ENCODE measurements around the gene CDK4.
"Not testable (repeated sequence)": the region's sequence is repeated elsewhere in the genome, so short reads cannot be mapped to it uniquely, and the experiment has no call there.

Gene CDK4

DNA sequence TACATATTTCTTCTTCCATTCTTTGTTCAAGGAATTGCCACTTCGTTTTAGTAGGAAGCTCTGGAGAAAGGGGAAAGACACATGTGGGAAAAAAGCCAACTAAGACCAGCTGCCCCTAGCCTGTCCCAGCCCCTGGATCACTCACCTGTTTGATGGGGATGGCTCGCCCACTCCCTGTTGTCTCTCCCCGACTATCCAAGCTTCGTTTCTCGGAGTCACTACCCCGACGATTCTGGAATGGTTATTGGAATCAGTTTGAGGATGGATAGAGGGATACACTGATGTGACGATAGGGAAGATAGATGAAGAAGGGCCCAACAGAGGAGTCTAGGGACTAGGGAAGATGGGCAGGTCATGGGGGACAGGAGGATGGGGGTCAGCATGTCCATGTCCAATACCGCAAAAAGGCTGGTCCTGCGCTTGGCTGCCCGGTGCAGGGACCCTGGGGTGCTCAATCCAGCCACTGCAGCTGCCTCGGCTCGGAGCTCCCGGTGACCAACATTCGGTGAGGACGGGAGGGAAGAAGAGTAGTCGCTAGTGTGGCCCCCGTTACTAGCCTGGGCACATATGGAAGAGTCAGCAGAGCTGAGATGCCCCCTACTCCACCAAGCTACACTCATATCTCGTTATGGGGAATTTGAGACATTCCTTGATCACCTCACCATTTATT, 20.6 kb downstream of the CDK4 start:
- no peak for ATAC-seq
- Mint-ChIP-seq H3K27ac (no peak overlapping the region), H3K36me3 (peaks cover 69% of the 10 kb centered on the region), H3K9me3 (no peaks in the 10 kb centered on the region), H3K4me3 (no peak overlapping the region), H3K4me1 (peaks cover 2% of the 10 kb centered on the region), H3K27me3 (no peaks in the 10 kb centered on the region)

DNA sequence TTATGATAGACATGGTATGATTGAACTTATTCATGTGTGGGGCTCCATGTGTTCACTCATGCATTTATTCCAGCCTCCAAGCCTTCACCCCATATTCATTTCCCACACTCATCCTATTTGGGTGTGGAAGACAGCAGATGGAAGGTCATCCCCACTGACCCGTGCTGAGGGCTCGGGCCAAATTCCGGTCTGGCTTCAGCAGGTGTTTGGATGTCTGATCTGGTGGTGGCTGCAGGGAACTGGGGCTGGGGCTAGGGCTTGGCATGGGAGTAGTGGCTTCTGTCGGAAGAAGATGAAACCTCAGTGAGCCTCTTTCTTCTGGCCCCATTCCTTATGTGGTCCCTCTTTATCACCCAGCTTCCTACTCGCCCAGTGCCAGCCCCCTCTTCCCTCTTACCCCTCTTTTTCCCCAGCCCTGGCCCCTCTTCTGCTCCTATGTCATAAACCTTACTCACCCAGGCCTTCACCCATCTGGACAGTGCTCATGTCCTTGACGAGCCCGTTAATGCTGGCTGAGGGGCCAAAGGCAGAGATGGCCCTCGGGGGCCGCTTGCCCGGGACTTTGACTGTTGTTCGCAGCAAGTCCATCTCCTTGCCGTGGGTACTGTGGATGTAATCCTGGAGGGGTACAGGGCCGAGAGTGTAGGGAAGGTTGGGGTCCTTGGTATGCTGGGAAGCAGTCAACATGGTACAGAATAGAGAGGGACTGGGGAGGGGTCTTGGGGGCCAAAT, 21.6 kb downstream of the CDK4 start:
- H3K4me1 Mint-ChIP-seq = peaks cover 8% of the 10 kb centered on the region
- no peak overlapping the region for H3K27ac Mint-ChIP-seq
- H3K4me3 Mint-ChIP-seq = no peak overlapping the region
- H3K9me3 Mint-ChIP-seq = no peaks in the 10 kb centered on the region
- ATAC-seq = no peak
- H3K36me3 Mint-ChIP-seq = peaks cover 75% of the 10 kb centered on the region
- no peaks in the 10 kb centered on the region for H3K27me3 Mint-ChIP-seq

DNA sequence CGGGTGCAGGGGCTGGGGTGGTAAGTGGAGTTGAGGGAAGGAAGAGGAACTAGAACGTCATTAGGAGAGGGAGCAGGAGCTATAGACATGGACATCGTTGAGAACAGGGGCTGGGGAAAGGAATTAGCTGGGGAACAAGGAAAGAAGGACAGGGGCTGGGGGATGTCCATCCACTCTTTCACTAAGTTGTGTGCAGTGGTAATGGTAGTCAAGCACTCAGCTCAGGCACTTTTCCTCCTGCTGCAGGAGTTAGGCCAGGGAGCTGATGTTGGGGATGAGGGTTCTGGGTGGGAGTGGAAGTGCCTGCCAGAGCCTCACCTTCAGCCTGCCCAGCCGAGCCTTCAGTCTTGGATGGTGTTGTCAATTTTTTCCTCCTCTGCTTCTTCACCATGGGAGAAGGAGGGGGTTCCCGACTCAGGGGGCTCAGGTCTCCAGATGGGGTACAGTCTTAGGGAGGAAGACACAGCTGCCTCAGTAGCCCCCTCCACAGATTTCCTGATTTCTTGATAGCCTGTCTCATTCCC, 22.7 kb downstream of the CDK4 start:
- no peak overlapping the region for H3K27ac Mint-ChIP-seq

DNA sequence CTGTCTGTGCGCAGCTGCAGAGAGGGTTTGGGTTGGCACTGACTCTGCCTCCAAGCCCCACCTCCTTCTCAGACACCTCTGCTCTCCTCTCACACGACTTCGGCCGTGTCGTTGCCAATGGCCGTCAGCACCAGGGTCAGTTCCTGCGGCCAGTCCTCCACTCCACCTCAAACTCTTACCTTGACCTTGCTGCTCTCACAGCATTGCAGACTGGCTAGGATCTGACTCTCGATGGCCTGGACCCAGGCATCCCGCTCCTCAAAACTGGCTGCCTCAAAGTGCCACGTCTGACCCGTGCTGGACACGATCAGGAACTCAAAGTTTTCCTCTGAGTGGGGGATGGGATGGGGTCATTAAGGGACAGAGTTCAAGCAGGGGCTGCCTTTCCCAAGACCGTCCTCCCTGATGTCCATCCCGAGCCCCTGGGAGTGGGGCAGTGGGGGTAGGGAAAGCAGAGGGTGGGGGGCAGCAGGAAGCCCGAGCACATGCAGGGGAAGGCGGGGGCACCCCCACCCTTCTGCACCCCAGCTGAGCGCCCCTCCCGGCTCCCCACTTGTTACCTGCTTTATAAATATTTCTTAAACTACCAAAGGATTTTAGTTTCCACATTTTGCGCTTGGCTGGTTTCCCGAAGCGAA, 24.2 kb downstream of the CDK4 start:
- Mint-ChIP-seq H3K4me3 (no peak overlapping the region), H3K9me3 (no peaks in the 10 kb centered on the region), H3K27me3 (no peaks in the 10 kb centered on the region), H3K27ac (no peak overlapping the region), H3K36me3 (peaks cover 57% of the 10 kb centered on the region), H3K4me1 (peaks cover 26% of the 10 kb centered on the region)
- ATAC-seq = no peak

More for the DNA sequence above, 22.7 kb downstream of the CDK4 start:
- Mint-ChIP-seq H3K36me3 (peaks cover 70% of the 10 kb centered on the region), H3K9me3 (no peaks in the 10 kb centered on the region), H3K4me3 (no peak overlapping the region), H3K27me3 (no peaks in the 10 kb centered on the region), H3K4me1 (peaks cover 19% of the 10 kb centered on the region)
- ATAC-seq = no peak

DNA sequence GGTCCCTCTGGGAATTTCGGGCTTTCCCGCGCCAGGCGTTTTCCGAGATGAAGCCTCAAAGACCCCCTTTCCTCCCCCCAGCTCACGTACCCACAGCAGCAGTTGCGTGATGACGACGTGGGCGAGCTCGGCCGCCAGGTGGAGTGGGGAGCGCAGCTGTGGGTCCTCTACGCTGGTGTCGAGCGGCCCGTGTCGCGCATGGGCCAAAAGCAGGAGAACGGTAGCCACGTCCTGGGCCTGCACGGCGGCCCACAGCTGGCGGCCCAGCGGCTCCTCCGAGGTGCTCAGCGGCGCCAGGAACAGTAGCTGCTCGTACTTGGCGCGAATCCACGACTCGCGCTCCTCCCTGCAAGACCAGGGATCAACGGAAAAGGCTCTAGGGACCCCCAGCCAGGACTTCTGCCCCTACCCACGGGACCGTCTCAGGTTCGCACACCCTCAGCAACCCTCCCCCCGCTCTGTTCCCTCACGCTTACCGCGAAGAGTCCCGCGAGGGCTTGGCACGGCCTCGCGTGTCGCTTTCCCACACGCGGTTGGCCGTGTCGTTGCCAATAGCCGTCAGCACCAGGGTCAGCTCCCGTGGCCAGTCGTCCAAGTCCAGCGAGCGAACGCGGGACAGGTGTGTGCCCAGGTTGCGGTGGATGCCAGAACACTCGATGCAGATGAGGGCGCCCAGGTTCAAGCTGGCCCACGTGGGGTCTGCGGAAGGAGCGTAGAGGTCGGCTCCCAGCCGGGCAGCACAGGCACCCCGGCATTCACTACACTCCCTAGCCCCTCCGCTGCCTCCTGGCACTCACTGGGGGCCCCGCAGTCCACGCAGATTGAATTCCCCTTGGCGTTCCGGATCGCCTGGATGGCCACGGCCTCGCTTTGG, 25.0 kb downstream of the CDK4 start:
- Mint-ChIP-seq H3K9me3 (no peaks in the 10 kb centered on the region), H3K27ac (no peak overlapping the region), H3K4me1 (peaks cover 26% of the 10 kb centered on the region), H3K4me3 (no peak overlapping the region), H3K27me3 (no peaks in the 10 kb centered on the region), H3K36me3 (peaks cover 51% of the 10 kb centered on the region)
- ATAC-seq = no peak

DNA sequence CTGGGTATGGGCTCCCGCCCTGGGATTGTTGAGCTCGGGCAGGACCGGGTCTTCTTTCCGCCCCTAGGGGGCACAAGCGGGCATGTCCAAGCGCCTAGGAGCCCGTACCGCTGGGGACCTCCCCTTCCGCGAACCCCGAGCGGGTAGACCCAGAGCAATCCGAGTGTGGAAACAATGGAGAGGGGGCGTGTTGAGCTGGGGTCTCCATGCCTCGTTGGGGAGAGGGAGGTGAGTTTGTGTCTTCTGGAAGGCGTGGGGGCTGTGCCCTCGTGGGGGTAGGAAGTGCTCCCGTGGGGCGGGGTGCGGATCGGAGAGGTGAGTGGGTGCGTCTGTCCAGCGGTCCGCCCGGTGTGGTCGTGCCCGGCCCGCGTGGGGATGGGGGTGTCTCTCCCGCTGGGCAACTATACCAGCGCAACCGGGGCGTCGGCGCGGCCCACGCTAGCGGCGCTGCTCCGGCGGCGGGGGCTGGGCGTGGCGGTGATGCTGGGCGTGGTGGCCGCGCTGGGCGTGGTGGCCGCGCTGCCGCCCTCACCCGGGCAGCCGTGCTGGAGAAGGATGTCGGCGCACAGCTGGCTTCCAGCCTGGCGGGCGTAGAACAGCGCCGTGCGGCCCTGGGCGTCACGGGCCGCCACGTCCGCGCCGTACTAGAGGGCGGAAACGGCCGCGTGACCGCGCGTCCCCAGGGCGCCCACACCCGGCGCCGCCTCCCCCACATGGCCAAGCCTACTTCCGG, 25.8 kb downstream of the CDK4 start:
- Mint-ChIP-seq H3K9me3 (no peaks in the 10 kb centered on the region), H3K27ac (peak overlapping the region; percentile 69), H3K36me3 (peaks cover 50% of the 10 kb centered on the region), H3K27me3 (no peaks in the 10 kb centered on the region), H3K4me1 (peaks cover 26% of the 10 kb centered on the region), H3K4me3 (peak overlapping the region; percentile 75)
- ATAC-seq = peak; percentile 72

DNA sequence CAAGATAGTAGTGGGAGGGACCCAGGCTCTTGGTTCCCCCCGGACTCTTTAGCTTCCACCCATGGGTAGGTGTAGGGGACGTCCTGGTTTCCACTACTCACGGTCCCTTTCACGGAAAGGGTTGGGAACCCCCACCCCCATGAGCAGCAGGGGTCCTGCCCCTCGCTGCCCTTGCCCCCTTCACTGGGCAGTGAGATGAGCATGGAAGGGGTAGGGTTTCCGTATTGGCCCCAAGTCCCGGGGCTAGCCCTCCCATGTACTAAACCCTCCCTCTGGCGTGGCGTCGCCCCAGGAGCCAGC, 26.3 kb downstream of the CDK4 start:
- Mint-ChIP-seq H3K27ac (peak overlapping the region; percentile 69), H3K9me3 (no peaks in the 10 kb centered on the region), H3K4me1 (peaks cover 26% of the 10 kb centered on the region), H3K4me3 (peak overlapping the region; percentile 75), H3K36me3 (peaks cover 50% of the 10 kb centered on the region), H3K27me3 (no peaks in the 10 kb centered on the region)
- ATAC-seq = no peak

DNA sequence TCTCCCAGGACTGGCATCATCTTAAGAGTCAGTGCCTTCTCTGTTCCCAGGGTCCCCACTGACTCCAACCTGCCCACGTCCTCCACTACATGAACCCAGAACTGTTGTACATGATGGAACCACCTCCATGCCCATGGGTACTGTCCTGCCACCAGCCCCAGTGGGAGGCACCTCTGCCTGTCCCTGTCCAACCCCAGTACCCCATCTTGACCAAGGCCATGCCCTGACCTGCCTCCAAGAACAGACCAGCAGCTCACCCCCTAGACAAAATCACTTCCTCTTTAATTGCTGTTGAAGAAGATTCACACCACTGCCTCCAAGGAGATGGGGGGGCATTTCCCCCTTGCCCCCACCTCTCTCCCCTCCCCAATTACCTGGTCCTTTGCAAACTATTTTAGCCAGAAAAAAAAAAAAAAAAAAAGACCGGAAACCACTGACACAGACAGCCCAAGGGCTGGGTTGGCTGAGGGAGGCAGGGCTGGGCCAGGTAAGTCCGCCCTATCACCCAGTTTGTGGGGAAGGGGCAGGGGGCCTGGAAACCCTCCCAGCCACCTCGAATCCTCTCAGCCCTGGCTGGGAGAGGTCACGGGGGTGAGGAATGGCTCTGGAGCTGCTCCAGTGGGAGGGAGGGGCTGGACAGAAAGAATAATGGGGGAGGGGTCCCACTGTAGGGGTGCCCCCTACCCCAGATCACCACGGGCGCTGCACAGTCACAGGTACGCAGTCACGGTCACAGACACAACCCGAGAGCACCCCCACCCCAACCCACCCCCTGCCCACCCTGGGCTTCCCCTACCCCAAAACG, 27.0 kb downstream of the CDK4 start:
- peak overlapping the region; percentile 69 for H3K27ac Mint-ChIP-seq
- peak; percentile 28 for ATAC-seq

DNA sequence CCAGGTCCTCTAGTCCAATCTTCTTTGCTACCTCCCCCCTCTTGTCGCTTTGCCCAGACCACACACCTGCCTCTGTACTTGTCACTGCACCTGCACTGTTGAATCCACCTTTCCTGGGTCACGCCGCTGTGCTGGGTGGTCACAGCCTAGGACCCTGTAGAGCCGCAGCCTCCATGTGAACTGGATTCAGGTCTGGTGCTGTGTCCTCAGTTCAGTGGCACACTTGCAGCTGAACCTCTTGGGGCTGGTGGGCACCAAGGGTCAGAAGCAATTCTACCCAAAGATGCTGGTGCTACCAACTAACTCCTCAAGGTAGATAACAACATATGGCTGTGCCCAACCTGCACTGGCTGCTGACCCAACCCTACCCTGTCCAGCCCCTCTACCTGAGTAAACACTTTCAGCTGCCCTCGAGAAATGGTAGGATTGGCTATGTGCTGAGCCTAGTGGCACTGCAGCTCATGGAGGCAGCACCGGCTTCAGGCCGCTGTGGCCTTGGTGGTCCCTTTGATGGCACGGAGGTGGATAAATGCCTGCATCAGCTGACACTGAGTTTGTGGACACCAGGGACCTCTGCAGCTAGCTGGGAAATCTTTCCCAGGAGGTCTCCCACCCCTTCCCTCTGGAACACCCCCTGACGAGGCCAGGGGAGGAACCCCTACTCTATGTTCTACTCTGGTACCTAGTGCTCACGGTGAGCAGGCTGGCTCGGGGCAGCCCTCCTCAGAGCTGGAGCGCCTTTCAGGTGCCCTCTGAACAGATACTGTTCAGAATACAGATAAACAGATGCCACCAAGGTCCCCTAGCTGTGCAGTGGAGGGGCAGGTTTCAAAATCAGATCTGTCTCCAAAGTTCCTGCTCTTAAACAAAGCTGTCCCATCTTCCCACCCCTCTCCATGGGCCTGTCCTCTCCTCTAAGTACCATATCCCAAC, 27.8 kb downstream of the CDK4 start:
- peaks cover 26% of the 10 kb centered on the region for H3K4me1 Mint-ChIP-seq
- peaks cover 58% of the 10 kb centered on the region for H3K36me3 Mint-ChIP-seq
- no peaks in the 10 kb centered on the region for H3K27me3 Mint-ChIP-seq
- no peak for ATAC-seq
- H3K27ac Mint-ChIP-seq = peak overlapping the region; percentile 38
- H3K4me3 Mint-ChIP-seq = no peak overlapping the region
- H3K9me3 Mint-ChIP-seq = no peaks in the 10 kb centered on the region

More for the DNA sequence above, 27.0 kb downstream of the CDK4 start:
- Mint-ChIP-seq H3K9me3 (no peaks in the 10 kb centered on the region), H3K27me3 (no peaks in the 10 kb centered on the region), H3K4me3 (peak overlapping the region; percentile 40), H3K36me3 (peaks cover 52% of the 10 kb centered on the region), H3K4me1 (peaks cover 26% of the 10 kb centered on the region)

DNA sequence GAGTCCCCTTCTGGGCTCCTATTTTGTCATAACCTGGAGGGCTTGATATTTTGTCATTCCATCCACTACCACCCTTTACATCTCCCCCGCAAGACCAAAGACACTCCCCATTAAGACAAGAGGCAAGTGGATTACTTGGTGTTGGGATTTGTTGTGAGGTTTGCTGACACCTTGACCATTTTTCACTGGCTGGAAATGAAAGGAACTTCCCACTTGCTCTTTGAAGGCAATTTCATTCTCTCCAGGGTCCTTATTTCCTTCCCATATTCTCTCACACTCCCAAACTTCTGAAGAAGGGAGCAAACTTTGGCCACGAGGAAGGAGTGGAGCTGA, 28.5 kb downstream of the CDK4 start:
- H3K27me3 Mint-ChIP-seq = no peaks in the 10 kb centered on the region
- no peak for ATAC-seq
- H3K36me3 Mint-ChIP-seq = peaks cover 60% of the 10 kb centered on the region
- no peaks in the 10 kb centered on the region for H3K9me3 Mint-ChIP-seq
- peaks cover 26% of the 10 kb centered on the region for H3K4me1 Mint-ChIP-seq
- H3K4me3 Mint-ChIP-seq = no peak overlapping the region
- peak overlapping the region; percentile 38 for H3K27ac Mint-ChIP-seq

DNA sequence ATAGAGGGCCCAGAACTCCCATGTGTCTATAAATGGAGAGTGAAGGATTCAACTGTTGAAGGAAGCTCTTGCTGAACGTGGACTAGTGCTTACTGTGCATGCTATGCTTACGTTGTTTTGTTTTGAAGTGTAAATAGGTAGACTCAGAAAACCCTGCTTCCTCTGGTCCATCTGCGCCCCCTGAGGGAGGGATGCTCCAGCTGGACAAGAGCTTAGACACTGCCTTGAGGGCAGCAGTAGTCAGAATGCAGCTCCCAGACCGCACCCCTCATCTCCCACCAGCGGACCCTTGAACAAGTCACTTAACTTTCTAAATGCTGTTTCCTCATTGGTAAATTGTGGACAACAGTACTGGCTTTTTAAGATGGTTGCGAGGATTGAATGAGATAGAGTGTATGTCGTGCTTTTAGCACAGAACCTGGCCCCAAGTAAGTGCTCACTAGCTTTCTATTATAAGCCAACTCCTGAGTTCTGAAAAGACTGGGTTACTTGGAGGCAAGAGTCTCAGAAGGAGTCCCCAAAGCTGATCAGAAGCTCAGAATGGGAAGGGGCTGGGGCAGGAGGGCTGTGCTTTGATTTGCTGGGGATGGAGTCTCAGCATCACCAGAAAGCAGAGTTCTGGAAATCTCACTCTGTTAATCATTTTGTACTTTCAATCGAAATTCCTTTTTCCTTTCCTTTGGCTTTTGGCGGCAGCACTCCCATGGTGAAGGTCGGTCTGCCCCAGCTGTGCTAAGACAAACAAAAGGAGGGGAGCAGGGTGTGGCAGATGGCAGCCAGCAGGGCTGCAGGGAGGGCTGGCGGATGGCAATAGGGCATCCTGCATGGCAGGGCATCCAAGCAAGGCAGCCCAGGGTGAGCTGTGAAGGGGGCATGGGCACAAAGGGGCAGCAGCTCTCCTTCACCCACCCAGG, 29.1 kb downstream of the CDK4 start:
- peaks cover 26% of the 10 kb centered on the region for H3K4me1 Mint-ChIP-seq
- H3K36me3 Mint-ChIP-seq = peaks cover 60% of the 10 kb centered on the region
- no peak for ATAC-seq
- no peak overlapping the region for H3K4me3 Mint-ChIP-seq
- peak overlapping the region; percentile 38 for H3K27ac Mint-ChIP-seq
- H3K27me3 Mint-ChIP-seq = no peaks in the 10 kb centered on the region
- no peaks in the 10 kb centered on the region for H3K9me3 Mint-ChIP-seq

DNA sequence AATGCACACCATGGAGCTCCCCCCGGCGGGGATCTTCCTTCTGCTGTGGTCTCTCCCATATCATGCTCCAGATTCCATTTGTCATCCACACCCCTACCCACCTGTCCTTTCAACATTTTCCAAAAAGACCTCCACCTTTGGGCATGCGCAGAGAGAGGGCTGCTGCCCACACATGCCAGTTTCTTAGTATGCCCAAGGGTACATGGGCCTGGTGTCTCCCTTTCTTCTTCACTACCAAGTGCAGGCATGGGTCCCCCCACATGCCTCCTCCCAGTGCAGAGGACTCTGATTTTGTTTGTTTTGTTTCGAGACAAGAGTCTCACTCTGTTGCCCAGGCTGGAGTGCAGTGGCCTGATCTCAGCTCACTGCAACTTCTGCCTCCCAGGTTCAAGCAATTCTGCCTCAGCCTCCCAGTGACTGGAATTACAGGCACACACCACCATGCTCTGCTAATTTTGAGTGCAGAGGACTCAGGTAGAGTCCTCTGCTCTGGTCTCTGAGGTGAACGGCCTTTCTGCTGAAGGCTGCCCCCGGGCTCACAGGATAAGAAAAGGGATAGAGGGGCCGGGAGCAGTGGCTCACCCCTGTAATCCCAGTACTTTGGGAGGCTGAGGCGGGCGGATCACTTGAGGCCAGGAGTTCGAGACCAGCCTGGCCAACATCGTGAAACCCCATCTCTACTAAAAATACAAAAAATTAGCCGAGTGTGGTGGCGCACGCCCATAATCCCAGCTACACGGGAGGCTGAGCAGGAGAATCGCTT, 30.1 kb downstream of the CDK4 start:
- H3K4me3 Mint-ChIP-seq = not testable (repeated sequence)
- H3K36me3 Mint-ChIP-seq = peaks cover 57% of the 10 kb centered on the region

More for the DNA sequence above, 30.1 kb downstream of the CDK4 start:
- H3K27me3 Mint-ChIP-seq, H3K27ac Mint-ChIP-seq, ATAC-seq, H3K9me3 Mint-ChIP-seq: not testable (repeated sequence)
- H3K4me1 Mint-ChIP-seq = peaks cover 26% of the 10 kb centered on the region
